Nasal cavity respiratory epithelium epithelial cell of viscerocranial mucosa (primary cell): ENCODE data around the gene PCDHGA10. TPM values are rescaled to one million over a fixed set of nuclear protein-coding genes. Genes with fewer than 3 reads are reported as not detected.

Experiments used
- total RNA-seq: library from RNA; depleted of rRNA; stranded (reverse); fragments of >200 nt; gene quantifications from 2 replicates; pipeline ENCODE4 v1.2.3, GENCODE V29; 2014

The PCDHGA10 gene
- total RNA-seq, result 1.7 and 7.5 TPM in 2 replicates

DNA sequence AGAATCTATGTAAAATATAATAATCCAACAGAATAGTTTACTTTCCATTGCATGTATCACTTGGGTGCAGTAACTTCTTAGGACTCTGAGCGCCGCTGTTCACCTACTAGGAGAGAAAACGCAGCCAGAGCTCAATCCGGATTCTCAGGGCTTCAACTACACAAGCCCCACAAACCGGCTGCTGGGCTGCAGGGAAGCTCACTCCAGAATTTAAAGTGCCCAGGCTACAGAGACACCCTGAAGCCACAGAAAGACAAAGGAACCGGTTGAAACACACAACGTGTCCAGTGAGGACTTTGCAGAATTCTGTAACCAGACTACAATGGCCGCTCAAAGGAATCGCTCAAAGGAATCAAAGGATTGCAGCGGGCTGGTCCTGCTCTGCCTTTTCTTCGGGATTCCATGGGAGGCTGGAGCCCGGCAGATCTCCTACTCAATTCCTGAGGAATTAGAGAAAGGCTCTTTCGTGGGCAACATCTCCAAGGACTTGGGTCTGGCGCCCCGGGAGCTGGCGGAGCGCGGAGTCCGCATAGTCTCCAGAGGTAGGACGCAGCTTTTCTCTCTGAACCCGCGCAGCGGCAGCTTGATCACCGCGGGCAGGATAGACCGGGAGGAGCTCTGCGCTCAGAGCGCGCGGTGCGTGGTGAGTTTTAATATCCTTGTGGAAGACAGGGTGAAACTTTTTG lies at the start of gene PCDHGA10:
Gene PCDHGA10 (plus strand): TSS at position 134 of the 686 bp plus-strand sequence. CDS start 189 bp downstream, at position 323.

DNA sequence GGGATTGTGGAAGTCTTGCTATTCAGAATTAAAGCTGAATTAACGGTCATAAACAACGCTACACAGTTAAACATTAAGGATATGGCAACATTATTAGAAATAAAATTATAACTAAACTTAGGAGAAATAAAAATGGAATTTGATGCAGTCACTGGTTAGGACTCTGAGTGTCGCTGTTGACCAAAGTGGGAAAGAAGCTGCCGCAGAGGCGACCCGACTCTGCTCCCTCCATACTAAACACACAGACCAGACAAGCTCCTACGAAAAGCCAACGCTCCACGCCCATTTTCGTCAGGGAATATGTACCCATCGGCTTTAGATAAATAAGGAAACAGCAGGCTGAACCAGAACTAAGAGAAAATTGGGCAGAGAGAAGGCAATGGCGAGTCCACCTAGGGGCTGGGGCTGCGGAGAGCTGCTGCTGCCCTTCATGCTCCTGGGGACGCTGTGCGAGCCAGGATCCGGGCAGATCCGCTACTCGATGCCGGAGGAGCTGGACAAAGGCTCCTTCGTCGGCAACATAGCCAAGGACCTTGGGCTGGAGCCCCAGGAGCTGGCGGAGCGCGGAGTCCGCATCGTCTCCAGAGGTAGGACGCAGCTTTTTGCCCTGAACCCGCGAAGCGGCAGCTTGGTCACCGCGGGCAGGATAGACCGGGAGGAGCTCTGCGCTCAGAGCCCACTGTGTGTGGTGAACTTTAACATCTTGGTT lies 48.7 kb upstream of the PCDHGA10 start, which contains the start of gene PCDHGA5:
Gene PCDHGA5 (plus strand): TSS at position 211 of the 709 bp plus-strand sequence. CDS start 169 bp downstream, at position 380.

DNA sequence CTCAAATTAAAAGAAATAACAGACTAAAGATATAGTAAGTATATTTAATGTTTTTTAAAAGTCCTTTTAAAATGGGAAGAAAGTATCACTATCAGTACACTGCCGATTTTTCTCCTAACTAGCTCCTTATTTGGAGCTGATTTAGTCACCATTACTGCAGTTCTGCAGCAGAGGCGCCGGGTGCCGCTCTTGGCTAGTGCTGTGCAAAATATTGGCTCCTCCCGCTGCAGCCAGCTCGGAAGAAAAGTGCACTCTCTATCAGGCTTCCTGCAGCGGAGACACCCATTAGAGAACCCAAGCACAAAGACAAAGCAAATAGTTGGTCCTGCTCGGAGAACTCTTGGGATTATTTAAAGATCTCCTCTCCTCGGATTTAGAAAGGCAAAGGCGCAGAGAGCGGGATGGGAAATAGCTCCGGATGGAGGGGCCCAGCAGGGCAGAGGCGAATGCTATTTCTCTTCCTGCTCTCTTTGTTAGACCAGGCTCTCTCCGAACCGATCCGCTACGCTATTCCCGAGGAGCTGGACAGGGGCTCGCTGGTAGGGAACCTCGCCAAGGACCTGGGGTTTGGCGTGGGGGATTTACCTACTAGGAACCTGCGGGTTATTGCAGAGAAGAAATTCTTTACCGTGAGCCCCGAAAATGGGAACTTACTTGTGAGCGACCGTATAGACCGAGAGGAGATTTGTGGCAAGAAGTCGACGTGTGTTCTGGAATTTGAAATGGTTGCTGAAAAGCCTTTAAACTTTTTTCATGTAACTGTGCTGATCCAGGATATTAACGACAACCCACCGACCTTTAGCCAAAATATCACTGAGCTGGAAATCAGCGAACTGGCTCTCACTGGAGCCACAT lies 42.6 kb upstream of the PCDHGA10 start, which contains the start of gene PCDHGB3:
Gene PCDHGB3 (plus strand): TSS at position 249 of the 855 bp plus-strand sequence. CDS start 153 bp downstream, at position 402.

DNA sequence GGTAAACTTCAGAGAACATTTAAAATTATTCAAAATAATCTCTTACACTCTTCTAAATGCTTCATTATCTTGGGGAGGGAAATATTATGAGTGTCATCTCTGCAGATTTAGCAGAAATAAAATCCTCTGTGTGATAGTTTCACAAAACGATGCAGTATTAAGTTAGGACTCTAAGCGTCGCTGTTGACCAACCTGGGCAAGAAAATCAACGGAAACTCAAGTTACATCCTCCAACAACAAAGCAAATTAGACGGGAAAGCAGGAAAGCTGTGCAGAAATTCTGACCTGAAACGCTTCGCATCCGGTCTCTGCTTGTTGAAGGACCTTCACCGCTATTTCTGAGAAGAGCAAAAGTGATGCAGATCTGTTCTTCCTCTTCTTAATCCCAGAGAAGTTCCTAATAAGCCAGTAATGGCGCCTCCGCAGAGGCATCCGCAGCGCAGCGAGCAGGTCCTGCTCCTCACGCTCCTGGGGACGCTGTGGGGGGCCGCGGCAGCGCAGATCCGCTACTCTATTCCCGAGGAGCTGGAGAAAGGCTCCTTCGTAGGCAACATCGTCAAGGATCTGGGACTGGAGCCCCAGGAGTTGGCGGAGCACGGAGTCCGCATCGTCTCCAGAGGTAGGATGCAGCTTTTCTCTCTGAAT lies 39.0 kb upstream of the PCDHGA10 start, which contains the start of gene PCDHGA6:
Gene PCDHGA6 (plus strand): TSS at position 219 of the 645 bp plus-strand sequence. CDS start 193 bp downstream, at position 412.

DNA sequence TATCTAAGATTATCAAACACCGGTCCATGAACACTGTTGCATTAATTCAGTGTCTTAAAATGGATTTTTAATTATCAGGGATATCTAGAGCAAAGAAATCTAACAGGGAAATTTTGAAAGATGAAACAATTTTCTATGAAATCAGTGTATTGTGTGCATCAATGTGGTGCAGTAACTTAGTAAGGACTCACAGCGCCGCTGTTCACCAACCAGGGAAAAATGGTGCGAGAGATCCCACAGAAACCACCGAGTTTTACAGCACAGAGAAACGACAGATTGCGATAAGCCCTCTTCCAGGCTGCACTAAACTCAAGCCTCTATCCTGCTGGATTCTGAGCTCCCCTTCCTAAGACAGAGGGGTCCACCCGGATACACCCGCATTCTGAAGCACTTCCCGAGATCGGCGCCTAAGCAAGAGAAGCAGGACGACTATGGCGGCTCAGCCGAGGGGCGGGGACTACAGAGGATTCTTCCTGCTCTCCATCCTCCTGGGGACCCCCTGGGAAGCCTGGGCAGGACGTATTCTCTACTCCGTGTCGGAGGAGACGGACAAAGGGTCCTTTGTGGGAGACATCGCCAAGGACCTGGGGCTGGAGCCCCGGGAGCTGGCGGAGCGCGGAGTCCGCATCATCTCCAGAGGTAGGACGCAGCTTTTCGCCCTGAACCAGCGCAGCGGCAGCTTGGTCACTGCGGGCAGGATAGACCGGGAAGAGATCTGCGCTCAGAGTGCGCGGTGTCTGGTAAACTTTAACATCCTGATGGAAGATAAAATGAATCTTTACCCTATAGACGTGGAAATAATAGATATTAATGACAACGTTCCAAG lies 30.1 kb upstream of the PCDHGA10 start, which contains the start of gene PCDHGA7:
Gene PCDHGA7 (plus strand): TSS at position 274 of the 826 bp plus-strand sequence. CDS start 158 bp downstream, at position 432.

DNA sequence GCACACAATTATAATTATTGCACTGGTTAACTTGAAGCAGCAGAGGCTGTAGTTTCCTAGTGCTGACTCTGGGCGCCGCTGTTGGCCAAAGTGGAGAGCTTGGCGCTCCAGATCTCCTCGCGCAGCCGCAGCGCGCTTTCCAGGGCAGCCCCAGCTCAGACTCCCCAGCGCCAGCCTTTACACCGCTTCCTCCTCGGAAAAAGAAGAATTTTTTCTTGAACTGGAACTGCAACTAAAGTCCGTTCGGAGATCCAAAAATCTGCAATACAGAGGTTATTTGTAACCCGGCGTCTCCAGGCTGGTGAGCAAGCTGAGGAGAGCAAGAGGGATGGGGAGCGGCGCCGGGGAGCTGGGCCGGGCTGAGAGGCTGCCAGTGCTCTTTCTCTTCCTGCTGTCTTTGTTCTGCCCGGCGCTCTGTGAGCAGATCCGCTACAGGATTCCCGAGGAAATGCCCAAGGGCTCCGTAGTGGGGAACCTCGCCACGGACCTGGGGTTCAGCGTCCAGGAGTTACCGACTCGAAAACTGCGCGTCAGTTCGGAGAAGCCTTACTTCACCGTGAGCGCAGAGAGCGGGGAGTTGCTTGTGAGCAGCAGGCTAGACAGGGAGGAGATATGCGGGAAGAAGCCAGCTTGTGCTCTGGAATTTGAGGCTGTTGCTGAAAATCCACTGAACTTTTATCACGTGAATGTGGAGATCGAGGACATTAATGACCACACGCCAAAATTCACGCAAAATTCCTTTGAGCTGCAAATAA lies 25.1 kb upstream of the PCDHGA10 start, which contains the start of gene PCDHGB4:
Gene PCDHGB4 (plus strand): TSS at position 142 of the 755 bp plus-strand sequence. CDS start 187 bp downstream, at position 329.

DNA sequence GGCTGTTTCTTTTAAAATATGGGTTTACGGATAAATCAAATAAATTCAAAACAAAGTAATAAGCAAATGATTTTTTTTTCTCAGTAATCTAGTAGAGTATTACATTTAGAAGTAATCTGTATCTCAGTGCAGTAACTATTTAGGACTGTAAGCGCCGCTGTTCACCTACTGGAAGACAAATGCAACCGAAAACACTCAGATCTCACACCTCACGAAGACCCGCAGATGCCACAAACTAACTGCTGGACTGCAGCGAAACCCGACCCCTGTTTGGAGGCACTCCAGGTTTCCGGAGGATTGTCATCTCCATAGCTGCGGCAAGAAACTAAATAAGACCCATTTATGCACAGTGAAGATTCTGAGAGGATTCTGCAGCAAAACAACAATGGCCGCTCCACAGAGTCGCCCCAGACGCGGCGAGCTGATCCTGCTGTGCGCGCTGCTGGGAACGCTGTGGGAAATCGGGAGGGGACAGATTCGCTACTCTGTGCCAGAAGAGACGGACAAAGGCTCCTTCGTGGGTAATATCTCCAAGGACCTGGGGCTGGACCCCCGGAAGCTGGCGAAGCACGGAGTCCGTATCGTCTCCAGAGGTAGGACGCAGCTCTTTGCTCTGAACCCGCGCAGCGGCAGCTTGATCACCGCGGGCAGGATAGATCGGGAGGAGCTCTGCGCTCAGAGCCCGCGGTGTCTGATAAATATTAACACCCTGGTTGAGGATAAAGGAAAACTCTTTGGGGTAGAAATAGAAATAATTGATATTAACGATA lies 20.2 kb upstream of the PCDHGA10 start, which contains the start of gene PCDHGA8:
Gene PCDHGA8 (plus strand): TSS at position 205 of the 770 bp plus-strand sequence. CDS start 181 bp downstream, at position 386.

DNA sequence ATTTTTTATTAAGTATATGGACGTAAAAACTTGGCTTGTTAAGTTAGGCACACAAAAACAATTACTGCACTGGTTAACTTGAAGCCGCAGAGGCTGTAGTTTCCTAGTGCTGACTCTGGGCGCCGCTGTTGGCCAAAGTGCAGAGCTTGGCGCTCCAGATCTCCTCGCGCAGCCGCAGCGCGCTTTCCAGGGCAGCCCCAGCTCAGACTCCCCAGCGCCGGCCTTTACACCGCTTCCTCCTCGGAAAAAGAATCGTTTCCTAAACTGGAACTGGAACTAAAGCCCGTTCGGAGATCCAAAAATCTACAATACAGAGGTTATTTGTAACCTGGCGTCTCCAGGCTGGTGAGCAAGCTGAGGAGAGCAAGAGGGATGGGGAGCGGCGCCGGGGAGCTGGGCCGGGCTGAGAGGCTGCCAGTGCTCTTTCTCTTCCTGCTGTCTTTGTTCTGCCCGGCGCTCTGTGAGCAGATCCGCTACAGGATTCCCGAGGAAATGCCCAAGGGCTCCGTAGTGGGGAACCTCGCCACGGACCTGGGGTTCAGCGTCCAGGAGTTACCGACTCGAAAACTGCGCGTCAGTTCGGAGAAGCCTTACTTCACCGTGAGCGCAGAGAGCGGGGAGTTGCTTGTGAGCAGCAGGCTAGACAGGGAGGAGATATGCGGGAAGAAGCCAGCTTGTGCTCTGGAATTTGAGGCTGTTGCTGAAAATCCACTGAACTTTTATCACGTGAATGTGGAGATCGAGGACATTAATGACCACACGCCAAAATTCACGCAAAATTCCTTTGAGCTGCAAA lies 14.8 kb upstream of the PCDHGA10 start, which contains the start of gene PCDHGB5:
Gene PCDHGB5 (plus strand): TSS at position 192 of the 796 bp plus-strand sequence. CDS start 181 bp downstream, at position 373.

DNA sequence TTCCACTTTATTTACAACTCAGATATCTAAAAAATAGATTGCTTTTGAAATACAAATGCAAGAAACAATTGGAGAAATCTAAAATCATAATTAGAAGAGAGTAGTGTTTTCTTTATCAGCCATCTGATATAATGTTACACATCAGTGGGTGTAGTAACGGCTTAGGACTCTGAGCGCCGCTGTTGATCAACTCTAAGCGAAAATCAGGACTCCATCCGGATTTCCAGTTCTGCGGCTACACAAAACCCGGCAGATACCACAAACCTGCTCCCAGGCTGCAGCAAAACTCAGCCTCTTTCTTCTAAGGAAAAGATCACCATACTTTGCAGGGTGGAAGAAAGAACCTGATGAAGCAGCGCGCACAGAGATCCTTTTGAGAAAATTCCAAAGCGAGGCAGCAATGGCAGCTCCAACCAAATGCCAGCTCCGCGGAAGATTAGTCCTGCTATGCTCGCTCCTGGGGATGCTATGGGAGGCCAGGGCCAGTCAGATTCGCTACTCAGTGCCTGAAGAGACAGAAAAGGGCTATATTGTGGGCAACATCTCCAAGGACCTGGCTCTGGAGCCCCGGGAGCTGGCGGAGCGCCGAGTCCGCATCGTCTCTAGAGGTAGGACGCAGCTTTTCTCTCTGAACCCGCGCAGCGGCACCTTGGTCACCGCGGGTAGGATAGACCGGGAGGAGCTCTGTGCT lies 10.1 kb upstream of the PCDHGA10 start, which contains the start of gene PCDHGA9:
Gene PCDHGA9 (plus strand): TSS at position 226 of the 691 bp plus-strand sequence. CDS start 175 bp downstream, at position 401.

DNA sequence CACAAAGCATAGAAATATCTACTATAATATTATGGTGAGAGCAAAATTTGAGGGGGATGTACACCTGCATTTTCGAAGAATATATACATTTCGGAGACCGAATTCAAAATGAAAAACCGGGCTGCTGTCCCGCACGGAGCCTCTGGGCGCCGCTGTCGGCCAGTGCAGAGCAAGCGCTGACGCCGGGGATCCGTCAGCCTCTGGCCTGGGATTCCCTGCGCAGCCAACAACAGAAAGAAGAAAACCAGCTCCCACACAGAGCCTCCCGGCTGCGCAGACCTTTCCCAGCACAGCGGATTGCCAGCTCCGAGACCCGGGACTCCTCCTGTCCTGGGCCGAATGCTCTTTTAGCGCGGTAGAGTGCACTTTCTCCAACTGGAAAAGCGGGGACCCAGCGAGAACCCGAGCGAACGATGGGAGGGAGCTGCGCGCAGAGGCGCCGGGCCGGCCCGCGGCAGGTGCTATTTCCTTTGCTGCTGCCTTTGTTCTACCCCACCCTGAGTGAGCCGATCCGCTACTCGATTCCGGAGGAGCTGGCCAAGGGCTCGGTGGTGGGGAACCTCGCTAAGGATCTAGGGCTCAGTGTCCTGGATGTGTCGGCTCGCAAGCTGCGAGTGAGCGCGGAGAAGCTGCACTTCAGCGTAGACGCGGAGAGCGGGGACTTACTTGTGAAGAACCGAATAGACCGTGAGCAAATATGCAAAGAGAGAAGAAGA lies 4.8 kb upstream of the PCDHGA10 start, which contains the start of gene PCDHGB6:
Gene PCDHGB6 (plus strand): TSS at position 232 of the 716 bp plus-strand sequence. CDS start 182 bp downstream, at position 414.

DNA sequence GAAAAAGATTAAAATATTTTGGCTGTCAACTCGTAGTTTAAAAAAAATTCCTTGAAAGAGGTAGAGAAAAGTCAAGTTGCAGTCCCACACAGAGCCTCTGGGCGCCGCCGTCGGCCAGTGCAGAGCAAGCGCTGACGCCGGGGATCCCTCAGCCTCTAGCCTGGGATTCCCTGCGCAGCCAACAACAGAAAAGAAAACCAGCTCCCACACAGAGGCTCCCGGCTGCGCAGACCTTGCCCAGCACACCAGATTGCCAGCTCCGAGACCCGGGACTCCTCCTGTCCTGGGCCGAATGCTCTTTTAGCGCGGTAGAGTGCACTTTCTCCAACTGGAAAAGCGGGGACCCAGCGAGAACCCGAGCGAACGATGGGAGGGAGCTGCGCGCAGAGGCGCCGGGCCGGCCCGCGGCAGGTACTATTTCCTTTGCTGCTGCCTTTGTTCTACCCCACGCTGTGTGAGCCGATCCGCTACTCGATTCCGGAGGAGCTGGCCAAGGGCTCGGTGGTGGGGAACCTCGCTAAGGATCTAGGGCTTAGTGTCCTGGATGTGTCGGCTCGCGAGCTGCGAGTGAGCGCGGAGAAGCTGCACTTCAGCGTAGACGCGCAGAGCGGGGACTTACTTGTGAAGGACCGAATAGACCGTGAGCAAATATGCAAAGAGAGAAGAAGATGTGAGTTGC lies 4.8 kb downstream of the PCDHGA10 start, which contains the start of gene PCDHGB7:
Gene PCDHGB7 (plus strand): TSS at position 184 of the 679 bp plus-strand sequence. CDS start 183 bp downstream, at position 367.

DNA sequence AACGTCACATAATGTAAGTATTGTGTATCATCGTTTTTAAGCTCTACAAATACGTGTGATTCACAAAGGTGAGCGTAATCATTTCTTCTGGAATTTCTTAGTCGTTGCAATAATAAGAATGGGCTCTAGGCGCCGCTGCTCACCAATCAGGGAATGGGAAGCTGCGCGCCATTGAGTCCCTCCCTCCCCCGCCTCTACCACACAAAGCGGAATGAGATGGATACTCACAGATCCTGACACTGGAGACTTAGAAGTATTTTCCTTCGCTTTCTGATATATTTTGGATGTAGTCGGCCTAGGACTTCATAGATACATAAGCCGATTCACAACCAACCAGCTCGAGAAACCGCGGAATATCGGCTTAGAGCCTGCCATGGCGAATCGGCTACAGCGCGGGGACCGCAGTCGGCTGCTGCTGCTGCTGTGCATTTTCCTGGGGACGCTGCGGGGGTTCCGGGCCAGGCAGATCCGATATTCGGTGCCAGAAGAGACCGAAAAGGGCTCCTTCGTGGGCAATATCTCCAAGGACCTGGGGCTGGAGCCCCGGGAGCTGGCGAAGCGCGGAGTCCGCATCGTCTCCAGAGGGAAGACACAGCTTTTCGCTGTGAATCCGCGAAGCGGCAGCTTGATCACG lies 8.2 kb downstream of the PCDHGA10 start, which contains the start of gene PCDHGA11:
Gene PCDHGA11 (plus strand): TSS at position 197 of the 634 bp plus-strand sequence. CDS start 177 bp downstream, at position 374.

DNA sequence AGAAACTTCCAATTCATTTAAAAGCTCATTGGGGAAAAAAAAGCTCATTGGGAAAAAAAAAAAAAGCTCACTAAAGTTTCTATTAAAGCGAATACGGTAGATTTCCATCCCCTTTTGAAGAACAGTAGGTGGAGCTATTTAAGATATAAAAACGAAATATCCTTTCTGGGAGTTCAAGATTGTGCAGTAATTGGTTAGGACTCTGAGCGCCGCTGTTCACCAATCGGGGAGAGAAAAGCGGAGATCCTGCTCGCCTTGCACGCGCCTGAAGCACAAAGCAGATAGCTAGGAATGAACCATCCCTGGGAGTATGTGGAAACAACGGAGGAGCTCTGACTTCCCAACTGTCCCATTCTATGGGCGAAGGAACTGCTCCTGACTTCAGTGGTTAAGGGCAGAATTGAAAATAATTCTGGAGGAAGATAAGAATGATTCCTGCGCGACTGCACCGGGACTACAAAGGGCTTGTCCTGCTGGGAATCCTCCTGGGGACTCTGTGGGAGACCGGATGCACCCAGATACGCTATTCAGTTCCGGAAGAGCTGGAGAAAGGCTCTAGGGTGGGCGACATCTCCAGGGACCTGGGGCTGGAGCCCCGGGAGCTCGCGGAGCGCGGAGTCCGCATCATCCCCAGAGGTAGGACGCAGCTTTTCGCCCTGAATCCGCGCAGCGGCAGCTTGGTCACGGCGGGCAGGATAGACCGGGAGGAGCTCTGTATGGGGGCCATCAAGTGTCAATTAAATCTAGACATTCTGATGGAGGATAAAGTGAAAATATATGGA lies 17.7 kb downstream of the PCDHGA10 start, which contains the start of gene PCDHGA12:
Gene PCDHGA12 (plus strand): TSS at position 176 of the 782 bp plus-strand sequence. CDS start 253 bp downstream, at position 429.

